ENCODE data around the gene NME4. TPM values are rescaled to one million over a fixed set of nuclear protein-coding genes. Genes with fewer than 3 reads are reported as not detected.

NME4 gene
- total RNA-seq, 1 experiment from 2014 or later = 159 TPM

DNA sequence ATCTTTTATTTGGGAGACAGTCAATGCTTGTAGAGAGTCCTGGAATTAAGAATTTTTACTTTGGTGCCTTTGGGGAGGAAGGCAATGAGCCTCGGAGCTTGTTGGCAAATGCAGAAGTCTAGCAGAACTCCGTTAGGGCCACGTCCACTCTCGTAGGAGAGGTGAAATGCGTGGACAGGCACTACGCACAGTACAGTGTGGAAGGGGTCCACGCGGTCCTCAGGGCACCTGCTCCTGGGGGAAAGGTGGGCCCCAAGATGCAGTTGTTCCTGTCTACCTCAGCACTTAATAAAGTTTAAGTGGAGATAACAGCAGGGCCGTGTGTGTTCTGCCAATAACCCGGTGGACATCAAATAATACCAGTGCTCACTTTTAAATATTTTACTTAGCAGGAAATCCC, 30.3 kb downstream of the NME4 start:
- Histone ChIP-seq H4K20me1 (ENCODE audit: insufficient read depth) (no peaks in the 10 kb centered on the region; the same call in 1 of the 2 replicates), H3K27me3 (ENCODE audit: insufficient read depth, low read depth) (no peaks in the 10 kb centered on the region), H3K4me3 (peak overlapping the region; percentile 66; the same call in 1 of the 2 replicates), H3K79me2 (ENCODE audit: low read depth) (peaks cover 10% of the 10 kb centered on the region), H3K4me1 (replicated peaks; ENCODE audit: insufficient read depth) (peaks cover 22% of the 10 kb centered on the region), H3K9me3 (ENCODE audit: insufficient read depth, low read depth) (no peaks in the 10 kb centered on the region), H3K9me2 (ENCODE audit: insufficient read depth) (no peaks in the 10 kb centered on the region), H3K27ac (no peak overlapping the region), H3K4me2 (peak overlapping the region; percentile 86), H3F3A (ENCODE audit: insufficient read depth, low read depth) (peaks cover 19% of the 10 kb centered on the region), H2AFZ (no peak overlapping the region), H3K36me3 (ENCODE audit: low read depth) (no peaks in the 10 kb centered on the region)
- POLR2A ChIA-PET (ENCODE audit: unreplicated experiment) = no interaction called here
- no peak for DNase-seq
- TF ChIP-seq EZH2 (IDR thresholded peaks at IDR 0.05; ENCODE audit: low read depth) = no peak
- TF ChIP-seq, protein P1, sequence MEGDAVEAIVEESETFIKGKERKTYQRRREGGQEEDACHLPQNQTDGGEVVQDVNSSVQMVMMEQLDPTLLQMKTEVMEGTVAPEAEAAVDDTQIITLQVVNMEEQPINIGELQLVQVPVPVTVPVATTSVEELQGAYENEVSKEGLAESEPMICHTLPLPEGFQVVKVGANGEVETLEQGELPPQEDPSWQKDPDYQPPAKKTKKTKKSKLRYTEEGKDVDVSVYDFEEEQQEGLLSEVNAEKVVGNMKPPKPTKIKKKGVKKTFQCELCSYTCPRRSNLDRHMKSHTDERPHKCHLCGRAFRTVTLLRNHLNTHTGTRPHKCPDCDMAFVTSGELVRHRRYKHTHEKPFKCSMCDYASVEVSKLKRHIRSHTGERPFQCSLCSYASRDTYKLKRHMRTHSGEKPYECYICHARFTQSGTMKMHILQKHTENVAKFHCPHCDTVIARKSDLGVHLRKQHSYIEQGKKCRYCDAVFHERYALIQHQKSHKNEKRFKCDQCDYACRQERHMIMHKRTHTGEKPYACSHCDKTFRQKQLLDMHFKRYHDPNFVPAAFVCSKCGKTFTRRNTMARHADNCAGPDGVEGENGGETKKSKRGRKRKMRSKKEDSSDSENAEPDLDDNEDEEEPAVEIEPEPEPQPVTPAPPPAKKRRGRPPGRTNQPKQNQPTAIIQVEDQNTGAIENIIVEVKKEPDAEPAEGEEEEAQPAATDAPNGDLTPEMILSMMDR (conservative IDR thresholded peaks at IDR 0.05) = no peak
- intact Hi-C loops (cut with micrococcal nuclease; ENCODE audit: unreplicated experiment) = loop anchor here (5.0 kb wide), 1 partner anchor 100 kb away; the partner anchor contains the start of gene CAPN15
- BruUV-seq (replicated peaks) = TSS peak; percentile 32
- CTCF ChIA-PET = interaction anchor here (1.3 kb wide), 1 partner anchor 31 kb away, joined by 3 read pairs; no protein-coding TSS in a partner anchor

DNA sequence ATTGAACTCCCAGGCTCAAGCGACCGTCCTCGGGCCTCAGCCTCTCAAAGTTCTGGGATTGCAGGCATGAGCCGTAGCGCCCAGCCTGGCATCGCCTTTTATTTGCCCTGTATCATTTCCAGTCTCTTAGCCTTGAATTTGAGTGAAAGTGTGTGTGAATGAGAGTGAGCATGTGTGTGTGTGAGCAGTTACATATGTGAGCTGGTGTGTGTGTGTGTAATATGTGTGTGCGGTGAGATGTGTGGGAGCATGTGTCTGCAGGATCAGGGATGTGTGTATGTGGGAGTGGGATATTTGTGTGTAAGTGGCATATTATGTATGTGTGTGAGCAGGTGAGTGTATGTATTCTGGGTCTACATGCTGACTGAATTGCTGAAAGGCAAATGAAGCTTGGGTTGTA, 33.9 kb downstream of the NME4 start:
- Histone ChIP-seq H3K79me2 (ENCODE audit: low read depth) (peaks cover 10% of the 10 kb centered on the region), H3F3A (ENCODE audit: insufficient read depth, low read depth) (0 out of 2 replicates have a peak, but pooled peaks cover 5% of the 10 kb centered on the region)

DNA sequence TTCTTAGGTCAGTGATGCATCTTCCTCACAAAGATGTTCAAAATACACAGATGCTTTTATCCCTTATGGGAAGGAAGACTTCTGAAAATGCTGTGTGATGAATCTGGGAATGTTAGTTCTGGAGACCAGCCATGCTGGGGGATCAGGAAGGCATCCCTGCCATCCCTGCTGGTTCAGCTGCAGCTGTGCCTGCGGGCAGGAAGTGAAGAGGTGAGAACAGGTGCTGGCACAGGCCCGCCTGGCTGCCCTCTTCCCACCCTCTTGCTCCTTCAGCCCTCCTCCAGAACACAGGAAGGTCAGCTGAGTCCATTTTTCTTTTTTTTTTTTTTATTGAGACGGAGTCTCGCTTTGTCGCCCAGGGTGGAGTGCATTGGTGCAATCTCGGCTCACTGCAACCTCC, 43.6 kb downstream of the NME4 start:
- no peak overlapping the region for H3K4me2 ChIP-seq

More for the DNA sequence above, 33.9 kb downstream of the NME4 start:
- H3K4me1 ChIP-seq (replicated peaks; ENCODE audit: insufficient read depth) = peaks cover 11% of the 10 kb centered on the region
- intact Hi-C loops (cut with micrococcal nuclease; ENCODE audit: unreplicated experiment) = no loop called here
- H3K27me3 ChIP-seq (ENCODE audit: insufficient read depth, low read depth) = no peaks in the 10 kb centered on the region
- H3K36me3 ChIP-seq (ENCODE audit: low read depth) = no peaks in the 10 kb centered on the region
- H3K9me3 ChIP-seq (ENCODE audit: insufficient read depth, low read depth) = no peaks in the 10 kb centered on the region
- no peaks in the 10 kb centered on the region; the same call in 1 of the 2 replicates for H4K20me1 ChIP-seq (ENCODE audit: insufficient read depth)
- TF ChIP-seq EZH2 (IDR thresholded peaks at IDR 0.05; ENCODE audit: low read depth) = no peak
- TF ChIP-seq, protein P1 (conservative IDR thresholded peaks at IDR 0.05) = no peak
- ChIA-PET POLR2A (ENCODE audit: unreplicated experiment) (no interaction called here), CTCF (no interaction called here)
- no peak for DNase-seq
- H3K4me2 ChIP-seq = no peak overlapping the region
- no peaks in the 10 kb centered on the region for H3K9me2 ChIP-seq (ENCODE audit: insufficient read depth)
- H2AFZ ChIP-seq = no peak overlapping the region
- H3K4me3 ChIP-seq = no peak overlapping the region
- no peak overlapping the region for H3K27ac ChIP-seq
- BruUV-seq (replicated peaks) = no TSS peak

More for the DNA sequence above, 43.6 kb downstream of the NME4 start:
- POLR2A ChIA-PET (ENCODE audit: unreplicated experiment) = no interaction called here
- intact Hi-C loops (cut with micrococcal nuclease; ENCODE audit: unreplicated experiment) = no loop called here
- H3K36me3 ChIP-seq (ENCODE audit: low read depth) = no peaks in the 10 kb centered on the region
- H3K27ac ChIP-seq = no peak overlapping the region
- DNase-seq = no peak
- TF ChIP-seq EZH2 (IDR thresholded peaks at IDR 0.05; ENCODE audit: low read depth) = no peak
- TF ChIP-seq, protein P1 (conservative IDR thresholded peaks at IDR 0.05) = no peak
- CTCF ChIA-PET = interaction anchor here (0.7 kb wide), 1 partner anchor 16 kb away, joined by 3 read pairs; no protein-coding TSS in a partner anchor
- H3K9me3 ChIP-seq (ENCODE audit: insufficient read depth, low read depth) = no peaks in the 10 kb centered on the region
- H2AFZ ChIP-seq = no peak overlapping the region
- H3F3A ChIP-seq (ENCODE audit: insufficient read depth, low read depth) = no peaks in the 10 kb centered on the region
- no peaks in the 10 kb centered on the region for H3K79me2 ChIP-seq (ENCODE audit: low read depth)
- BruUV-seq (replicated peaks) = no TSS peak
- no peak overlapping the region for H3K4me3 ChIP-seq
- no peaks in the 10 kb centered on the region for H3K27me3 ChIP-seq (ENCODE audit: insufficient read depth, low read depth)
- H3K9me2 ChIP-seq (ENCODE audit: insufficient read depth) = no peaks in the 10 kb centered on the region
- no peaks in the 10 kb centered on the region for H3K4me1 ChIP-seq (replicated peaks; ENCODE audit: insufficient read depth)
- H4K20me1 ChIP-seq (ENCODE audit: insufficient read depth) = no peaks in the 10 kb centered on the region; the same call in none of the 2 replicates

Measured in PC-9 (cell line).